PC-3 (cell line): ENCODE measurements around the gene PLD4. TPM values are rescaled to one million over a fixed set of nuclear protein-coding genes. Genes with fewer than 3 reads are reported as not detected.
"Not testable (repeated sequence)": the region's sequence is repeated elsewhere in the genome, so short reads cannot be mapped to it uniquely, and the experiment has no call there.

Experiments used
- ATAC-seq: fragments of 200-7000 bp; cut with Tn5 transposase; 2 replicates; pipeline ENCODE4 v1.9.1; 2020; ENCODE audit warnings: mild to moderate bottlenecking, moderate library complexity
- BruUV-seq: library from RNA; stranded (reverse); fragments of 400-500 nt; replicated peaks from 2 replicates; lab custom pipeline; 2021; lab: Mats Ljungman, UMichigan
- CTCF ChIA-PET: fragments of 300-600 bp; sonication (Branson Sonifier 250); formaldehyde crosslinking; loops from one replicate; lab custom pipeline; 2022; ENCODE audit warnings: antibody characterized with exemption; lab: Charles Lee
- POLR2A ChIA-PET: fragments of 300-600 bp; sonication (Branson Sonifier 250); formaldehyde crosslinking; loops from one replicate; lab custom pipeline; 2022; ENCODE audit warnings: antibody characterized with exemption; ENCODE audit not compliant: unreplicated experiment; lab: Charles Lee
- DNase-seq: peaks from one replicate; pipeline ENCODE4 v3.0.0-alpha.2; 2015
- H2AFZ ChIP-seq: fragments of 300-600 bp; sonication (generic); 2 replicates; pipeline ENCODE4 v1.6.0; 2016; ENCODE audit warnings: antibody characterized with exemption, low read length
- H3F3A ChIP-seq: fragments of 300-600 bp; sonication (generic); one replicate; pipeline ENCODE4 v1.6.0; 2017; ENCODE audit warnings: antibody characterized with exemption, low read length, control low read depth, mild to moderate bottlenecking; ENCODE audit not compliant: unreplicated experiment
- H3K27ac ChIP-seq: fragments of 300-600 bp; sonication (generic); 2 replicates; pipeline ENCODE4 v1.5.1; 2016; ENCODE audit warnings: mild to moderate bottlenecking, low read length
- H3K27me3 ChIP-seq: fragments of 300-600 bp; sonication (generic); 2 replicates; pipeline ENCODE4 v1.6.1; 2016; ENCODE audit warnings: low read length, mixed read lengths
- H3K36me3 ChIP-seq: fragments of 300-600 bp; sonication (generic); 2 replicates; pipeline ENCODE4 v1.6.1; 2016; ENCODE audit warnings: low read depth, mixed run types, low read length, mixed read lengths
- H3K4me1 ChIP-seq: fragments of 300-600 bp; sonication (generic); 2 replicates; pipeline ENCODE4 v1.5.1; 2016; ENCODE audit warnings: low read length; ENCODE audit not compliant: insufficient read depth
- H3K4me2 ChIP-seq: fragments of 300-600 bp; sonication (generic); 2 replicates; pipeline ENCODE4 v1.6.0; 2016; ENCODE audit warnings: low read length
- H3K4me3 ChIP-seq: fragments of 300-600 bp; sonication (generic); 2 replicates; pipeline ENCODE4 v1.5.1; 2016; ENCODE audit warnings: mild to moderate bottlenecking, low read length, mixed read lengths
- H3K79me2 ChIP-seq: fragments of 300-600 bp; sonication (generic); 2 replicates; pipeline ENCODE4 v1.6.1; 2017; ENCODE audit warnings: low read length, mixed read lengths
- H3K9ac ChIP-seq: fragments of 300-600 bp; sonication (generic); 2 replicates; pipeline ENCODE4 v1.6.0; 2016; ENCODE audit warnings: mild to moderate bottlenecking, low read length
- H3K9me2 ChIP-seq: fragments of 300-600 bp; sonication (generic); replicated peaks from 2 replicates; pipeline ENCODE4 v1.6.1; 2016; ENCODE audit warnings: mixed run types, low read length, mixed read lengths
- H3K9me3 ChIP-seq: fragments of 300-600 bp; sonication (generic); 2 replicates; pipeline ENCODE4 v1.6.1; 2016; ENCODE audit warnings: low read length, mixed read lengths
- H4K20me1 ChIP-seq: fragments of 300-600 bp; sonication (generic); 2 replicates; pipeline ENCODE4 v1.6.1; 2016; ENCODE audit warnings: low read length, mixed read lengths
- EZH2 ChIP-seq: fragments of 300-600 bp; sonication (generic); IDR thresholded peaks from one replicate; pipeline ENCODE4 v1.6.1; 2017; ENCODE audit warnings: antibody characterized with exemption, mild to moderate bottlenecking, low read length; ENCODE audit not compliant: unreplicated experiment
- EZH2phosphoT487 ChIP-seq: fragments of 300-600 bp; sonication (generic); IDR thresholded peaks from 2 replicates; pipeline ENCODE4 v1.6.1; 2018; ENCODE audit warnings: mild to moderate bottlenecking, antibody characterized with exemption, low read length, borderline replicate concordance
- intact Hi-C: fragments of 100-400 bp; cut with micrococcal nuclease; formaldehyde crosslinking; loops from 2 replicates; pipeline ENCODE4 v1.9.0; 2023
- total RNA-seq: library from RNA; depleted of rRNA; stranded (reverse); fragments of >200 nt; gene quantifications from 2 replicates; pipeline ENCODE4 v1.2.3, GENCODE V29; 2014
- TF ChIP-seq, protein P1 (sequence below): fragments of 300-600 bp; sonication (generic); conservative IDR thresholded peaks from 2 replicates; pipeline ENCODE4 v1.5.1; 2017; ENCODE audit warnings: antibody characterized with exemption, low read depth, mild to moderate bottlenecking, low read length

PLD4 gene
- total RNA-seq, 1 experiment from 2014 or later = 0.04 TPM

DNA sequence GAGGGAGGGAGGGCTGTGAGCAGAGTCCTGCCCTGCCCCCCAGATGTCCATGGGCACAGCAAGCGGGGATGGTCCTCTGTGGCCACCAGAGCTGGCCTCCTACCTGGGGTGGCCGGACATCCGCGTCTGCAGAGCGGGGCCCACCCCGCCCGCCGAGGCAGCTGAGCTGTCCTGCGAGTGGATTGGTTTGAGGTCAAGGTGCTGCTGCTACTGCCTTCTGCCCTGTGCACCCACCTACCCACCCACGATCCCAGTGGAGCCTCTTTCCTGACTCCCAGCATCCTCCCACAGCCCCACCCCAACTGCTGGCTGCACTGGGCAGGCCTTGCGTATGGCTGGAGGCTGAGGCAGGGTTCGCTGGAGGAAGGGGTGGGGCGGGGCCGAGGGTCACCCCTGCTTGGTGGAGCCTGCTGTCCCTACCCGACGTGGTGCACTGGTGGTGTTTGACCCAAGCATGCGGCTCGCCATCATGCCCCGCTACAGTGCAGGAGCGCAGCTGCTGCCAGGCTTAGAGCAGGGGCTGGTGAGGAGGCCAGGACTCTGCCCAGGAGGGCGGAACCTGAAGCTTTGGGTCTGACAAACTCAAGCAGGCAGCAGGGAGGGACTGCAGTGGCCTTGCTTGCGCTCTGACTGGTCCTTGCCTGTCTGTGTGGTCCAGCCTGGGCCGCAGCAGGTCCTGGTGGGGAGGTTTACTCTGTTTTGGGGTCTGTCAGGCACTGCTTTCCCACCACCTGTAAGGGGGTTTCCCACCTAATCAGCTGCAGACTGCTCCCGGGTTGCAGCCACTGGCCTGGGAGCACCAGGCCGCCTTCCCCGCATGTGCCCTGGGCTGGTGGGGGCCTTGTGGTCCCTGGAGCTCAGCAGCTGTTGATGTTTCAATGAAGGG is 35.9 kb upstream of the PLD4 start:
- H3K36me3 ChIP-seq = peaks cover 16% of the 10 kb centered on the region; the same call in 1 of the 2 replicates

DNA sequence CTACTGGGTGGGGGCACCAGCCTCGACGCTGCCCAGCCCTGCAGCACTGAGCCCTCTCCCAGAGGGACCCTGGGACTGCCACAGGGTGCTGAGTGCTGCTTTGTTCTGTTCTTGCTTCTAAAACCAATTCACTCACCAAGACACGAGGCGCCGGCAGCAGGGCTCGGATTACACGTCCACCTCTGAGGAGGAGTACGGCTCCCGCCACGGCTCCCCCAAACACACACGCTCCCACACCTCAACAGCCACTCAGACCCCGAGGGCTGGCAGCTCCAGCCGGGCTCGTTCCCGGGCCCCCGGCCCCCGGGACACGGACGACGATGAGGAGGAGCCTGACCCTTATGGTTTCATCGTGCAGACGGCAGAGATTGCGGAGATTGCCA is 35.3 kb upstream of the PLD4 start:
- Histone ChIP-seq H4K20me1 (no peaks in the 10 kb centered on the region), H3K9ac (no peak overlapping the region), H3K27ac (no peak overlapping the region), H3K9me3 (no peaks in the 10 kb centered on the region), H3K4me3 (no peak overlapping the region), H3F3A (no peaks in the 10 kb centered on the region), H3K27me3 (no peaks in the 10 kb centered on the region), H3K36me3 (peaks cover 16% of the 10 kb centered on the region; the same call in 1 of the 2 replicates), H3K4me1 (no peaks in the 10 kb centered on the region), H3K79me2 (no peaks in the 10 kb centered on the region), H3K4me2 (no peak overlapping the region), H3K9me2 (no peaks in the 10 kb centered on the region), H2AFZ (no peak overlapping the region)
- intact Hi-C loops = no loop called here
- CTCF ChIA-PET = no interaction called here
- POLR2A ChIA-PET = no interaction called here
- TF ChIP-seq EZH2 = no peak
- TF ChIP-seq, protein P1, sequence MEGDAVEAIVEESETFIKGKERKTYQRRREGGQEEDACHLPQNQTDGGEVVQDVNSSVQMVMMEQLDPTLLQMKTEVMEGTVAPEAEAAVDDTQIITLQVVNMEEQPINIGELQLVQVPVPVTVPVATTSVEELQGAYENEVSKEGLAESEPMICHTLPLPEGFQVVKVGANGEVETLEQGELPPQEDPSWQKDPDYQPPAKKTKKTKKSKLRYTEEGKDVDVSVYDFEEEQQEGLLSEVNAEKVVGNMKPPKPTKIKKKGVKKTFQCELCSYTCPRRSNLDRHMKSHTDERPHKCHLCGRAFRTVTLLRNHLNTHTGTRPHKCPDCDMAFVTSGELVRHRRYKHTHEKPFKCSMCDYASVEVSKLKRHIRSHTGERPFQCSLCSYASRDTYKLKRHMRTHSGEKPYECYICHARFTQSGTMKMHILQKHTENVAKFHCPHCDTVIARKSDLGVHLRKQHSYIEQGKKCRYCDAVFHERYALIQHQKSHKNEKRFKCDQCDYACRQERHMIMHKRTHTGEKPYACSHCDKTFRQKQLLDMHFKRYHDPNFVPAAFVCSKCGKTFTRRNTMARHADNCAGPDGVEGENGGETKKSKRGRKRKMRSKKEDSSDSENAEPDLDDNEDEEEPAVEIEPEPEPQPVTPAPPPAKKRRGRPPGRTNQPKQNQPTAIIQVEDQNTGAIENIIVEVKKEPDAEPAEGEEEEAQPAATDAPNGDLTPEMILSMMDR = no peak
- TF ChIP-seq EZH2phosphoT487 = no peak
- ATAC-seq (no peak), DNase-seq (no peak)
- BruUV-seq = no TSS peak

More for the DNA sequence above, 35.9 kb upstream of the PLD4 start:
- Histone ChIP-seq H3K4me2 (no peak overlapping the region), H3K4me3 (no peak overlapping the region), H3F3A (no peaks in the 10 kb centered on the region), H3K9me2 (no peaks in the 10 kb centered on the region), H3K79me2 (no peaks in the 10 kb centered on the region), H3K27ac (no peak overlapping the region), H3K9ac (no peak overlapping the region), H3K27me3 (no peaks in the 10 kb centered on the region), H4K20me1 (no peaks in the 10 kb centered on the region), H3K4me1 (no peaks in the 10 kb centered on the region), H2AFZ (no peak overlapping the region), H3K9me3 (no peaks in the 10 kb centered on the region)
- DNase-seq = no peak
- TF ChIP-seq, protein P1 = no peak
- no peak for TF ChIP-seq EZH2
- TF ChIP-seq EZH2phosphoT487 = no peak
- no TSS peak for BruUV-seq
- POLR2A ChIA-PET = no interaction called here
- no peak for ATAC-seq
- intact Hi-C loops = no loop called here
- CTCF ChIA-PET = no interaction called here

- H3K9me3 ChIP-seq, H3F3A ChIP-seq, ATAC-seq, H3K27me3 ChIP-seq, H3K9me2 ChIP-seq, DNase-seq, H3K27ac ChIP-seq, POLR2A ChIA-PET, H3K4me3 ChIP-seq, intact Hi-C loops, H3K4me2 ChIP-seq, H2AFZ ChIP-seq, H3K9ac ChIP-seq, BruUV-seq, H4K20me1 ChIP-seq, H3K79me2 ChIP-seq, CTCF ChIA-PET, H3K4me1 ChIP-seq: not testable (repeated sequence)
- H3K36me3 ChIP-seq = peaks cover 16% of the 10 kb centered on the region; the same call in 1 of the 2 replicates
These were observed 34.4 kb upstream of the PLD4 start for GRCh38 chr14:104890292-104890691.
